ENCODE measurements around the gene SAMD11. TPM values are rescaled to one million over a fixed set of nuclear protein-coding genes. Genes with fewer than 3 reads are reported as not detected.

The SAMD11 gene
- total RNA-seq, 1 experiment from 2014 or later: 1.1 TPM

DNA sequence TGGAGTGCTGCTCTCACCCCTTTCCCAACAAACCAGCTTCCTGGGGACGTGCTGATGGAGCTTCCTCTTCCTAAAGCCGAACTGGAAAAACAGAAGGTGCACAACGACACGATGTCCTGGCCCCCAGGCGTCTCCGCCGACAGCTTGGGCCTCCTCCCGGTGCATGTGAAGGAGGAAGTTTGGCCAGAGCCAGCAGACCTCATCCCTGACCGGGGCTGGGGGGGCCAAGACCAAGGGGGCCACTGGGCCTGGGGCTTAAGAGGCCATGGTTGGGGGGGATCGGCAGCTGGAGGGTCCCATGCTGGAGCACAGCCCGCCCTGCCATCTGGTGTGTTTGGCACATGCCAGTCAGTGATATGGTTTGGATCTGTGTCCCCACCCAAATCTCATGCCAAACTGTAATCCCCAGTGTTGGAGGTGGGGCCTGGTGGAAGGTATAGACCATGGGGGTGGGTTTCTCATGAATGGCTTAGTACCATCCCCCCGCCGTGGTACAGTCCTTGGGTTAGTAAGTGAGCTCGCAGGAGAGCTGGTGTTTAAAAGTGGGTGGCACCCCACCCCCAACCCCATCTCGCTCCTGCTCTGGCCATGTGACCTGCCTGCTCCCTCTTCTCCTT, 69.8 kb downstream of the SAMD11 start:
- no peak for DNase-seq (ENCODE audit: low read depth)

Other genes with a start within 250 kb of the SAMD11 start
- not detected in 2 replicates for gene OR4F16, start 237.3 kb upstream of the SAMD11 start, total RNA-seq (2014; rRNA removed)
- gene NOC2L, start 35.3 kb downstream of the SAMD11 start, total RNA-seq (2014; rRNA removed): 100 and 118 TPM in 2 replicates
- gene KLHL17, start 36.7 kb downstream of the SAMD11 start, total RNA-seq (2014; rRNA removed): 13.7 and 22.8 TPM in 2 replicates
- 0.19 and 0.40 TPM in 2 replicates for gene PLEKHN1, start 42.6 kb downstream of the SAMD11 start, total RNA-seq (2014; rRNA removed)
- gene PERM1, start 58.2 kb downstream of the SAMD11 start, total RNA-seq (2014; rRNA removed): not detected in 2 replicates
- 2.4 and 2.9 TPM in 2 replicates for gene HES4, start 76.2 kb downstream of the SAMD11 start, total RNA-seq (2014; rRNA removed)
- gene ISG15, start 89.6 kb downstream of the SAMD11 start, total RNA-seq (2014; rRNA removed): 77.6 and 161 TPM in 2 replicates
- gene AGRN, start 96.2 kb downstream of the SAMD11 start, total RNA-seq (2014; rRNA removed): 13.3 and 15.5 TPM in 2 replicates
- gene RNF223, start 150.4 kb downstream of the SAMD11 start, total RNA-seq (2014; rRNA removed): not detected in 2 replicates
- gene C1orf159, start 192.2 kb downstream of the SAMD11 start, total RNA-seq (2014; rRNA removed): 18.8 and 26.5 TPM in 2 replicates
- gene TTLL10, start 250.0 kb downstream of the SAMD11 start, total RNA-seq (2014; rRNA removed): not detected in 2 replicates